ENCODE results near the gene GGACT. TPM values are rescaled to one million over a fixed set of nuclear protein-coding genes. Genes with fewer than 3 reads are reported as not detected.

GGACT gene
- total RNA-seq, 1 experiment from 2014 or later, result 2.5 TPM

- H3K27me3 ChIP-seq (ENCODE audit: control insufficient read depth, insufficient read depth, low read length), result no peaks in the 10 kb centered on the region
- intact Hi-C loops (cut with micrococcal nuclease; ENCODE audit: unreplicated experiment), result no loop called here
- in situ Hi-C loops (cut with HindIII; ENCODE audit: low pct_unique_long_range_greater_than_20kb, low sequenced_read_pairs), result no loop called here
- no TSS peak for BruUV-seq (replicated peaks)
- no peak overlapping the region for H3K4me3 ChIP-seq (ENCODE audit: low read depth in 2 of 2, low read length in 2 of 2)
- TF ChIP-seq TCF7L2 (IDR thresholded peaks at IDR 0.05; ENCODE audit: low read depth, low read length), result no peak
- TF ChIP-seq REST (IDR thresholded peaks at IDR 0.05; ENCODE audit: insufficient read depth in 1 of 2, low read depth in 2 of 2, low read length in 1 of 2), result no peak
- no peak for TF ChIP-seq CTCF (IDR thresholded peaks at IDR 0.05)
- TF ChIP-seq SIN3A (IDR thresholded peaks at IDR 0.05; ENCODE audit: borderline replicate concordance, insufficient read depth, low read depth, low read length), result no peak
- no peak for TF ChIP-seq POLR2AphosphoS5 (IDR thresholded peaks at IDR 0.05; ENCODE audit: low read depth, low read length)
- H3K4me1 ChIP-seq (ENCODE audit: control insufficient read depth, insufficient read depth, low read length), result peaks cover 4% of the 10 kb centered on the region
- POLR2A ChIA-PET, result no interaction called here
- H3K9me3 ChIP-seq (ENCODE audit: control insufficient read depth, insufficient read depth, low read depth, low read length), result no peaks in the 10 kb centered on the region
- DNase-seq (ENCODE audit: low read depth, low spot score), result no peak
- H3K36me3 ChIP-seq (ENCODE audit: control insufficient read depth, insufficient read depth, low read length), result no peaks in the 10 kb centered on the region
- no peak for ATAC-seq
- CTCF ChIA-PET, result no interaction called here
- no peak overlapping the region for H3K27ac ChIP-seq (ENCODE audit: low read length)
These were observed 35.8 kb downstream of the GGACT start for GRCh38 chr13:100552755-100553154.

GRCh38 chr13:100549316-100549715, 39.3 kb downstream of the GGACT start:
- POLR2A ChIA-PET, result no interaction called here
- Histone ChIP-seq H3K9me3 (ENCODE audit: control insufficient read depth, insufficient read depth, low read depth, low read length) (no peaks in the 10 kb centered on the region), H3K4me1 (ENCODE audit: control insufficient read depth, insufficient read depth, low read length) (peaks cover 9% of the 10 kb centered on the region), H3K4me3 (ENCODE audit: low read depth in 2 of 2, low read length in 2 of 2) (no peak overlapping the region), H3K27ac (ENCODE audit: low read length) (no peak overlapping the region), H3K36me3 (ENCODE audit: control insufficient read depth, insufficient read depth, low read length) (no peaks in the 10 kb centered on the region), H3K27me3 (ENCODE audit: control insufficient read depth, insufficient read depth, low read length) (no peaks in the 10 kb centered on the region)
- in situ Hi-C loops (cut with HindIII; ENCODE audit: low pct_unique_long_range_greater_than_20kb, low sequenced_read_pairs), result no loop called here
- ATAC-seq, result no peak
- BruUV-seq (replicated peaks), result no TSS peak
- CTCF ChIA-PET, result no interaction called here
- no peak for DNase-seq (ENCODE audit: low read depth, low spot score)
- intact Hi-C loops (cut with micrococcal nuclease; ENCODE audit: unreplicated experiment), result no loop called here
- TF ChIP-seq POLR2AphosphoS5 (IDR thresholded peaks at IDR 0.05; ENCODE audit: low read depth, low read length) (no peak), REST (IDR thresholded peaks at IDR 0.05; ENCODE audit: insufficient read depth in 1 of 2, low read depth in 2 of 2, low read length in 1 of 2) (no peak), TCF7L2 (IDR thresholded peaks at IDR 0.05; ENCODE audit: low read depth, low read length) (no peak), SIN3A (IDR thresholded peaks at IDR 0.05; ENCODE audit: borderline replicate concordance, insufficient read depth, low read depth, low read length) (no peak), CTCF (IDR thresholded peaks at IDR 0.05) (no peak)

Measured in Panc1 (cell line).